ENCODE measurements around the gene TAF11L14. TPM values are rescaled to one million over a fixed set of nuclear protein-coding genes. Genes with fewer than 3 reads are reported as not detected.
"Not testable (repeated sequence)": the region's sequence is repeated elsewhere in the genome, so short reads cannot be mapped to it uniquely, and the experiment has no call there.

TAF11L14 gene
- polyA plus RNA-seq (ENCODE audit: insufficient read length in 12 of 12), result not detected
- long read RNA-seq, donor 1, result 0 reads
- long read RNA-seq, donor 2, result 0 reads
- long read RNA-seq, donor 3, result 0 reads
- long read RNA-seq, donor 4, result 0 reads
- long read RNA-seq, donor 5, result 0 reads
- long read RNA-seq, donor 6, result 0 reads
- long read RNA-seq, donor 7, result 0 reads
- long read RNA-seq, donor 8, result 0 reads
- long read RNA-seq, donor 9, result 0 reads
- long read RNA-seq, donor 10, result 0 reads
- long read RNA-seq, donor 11, result 0 reads

DNA sequence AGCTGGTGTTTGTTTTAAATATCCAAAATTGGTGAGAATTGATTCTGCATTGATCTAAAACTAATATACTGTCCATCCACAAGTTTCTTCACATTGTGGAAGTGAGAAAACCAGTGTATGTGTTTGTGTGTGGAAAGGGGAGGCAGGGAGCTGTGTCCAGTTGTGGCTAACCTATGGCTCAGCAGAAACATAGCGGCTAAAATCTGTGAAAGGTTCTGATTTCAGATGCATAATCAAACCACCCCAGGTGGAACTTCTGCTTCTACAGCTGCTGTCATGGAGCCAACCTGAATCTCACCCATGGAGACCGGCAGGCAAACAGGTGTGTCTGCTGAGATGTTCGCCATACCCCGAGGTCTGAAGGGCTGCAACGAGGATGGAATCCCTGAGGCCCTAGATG lies at the start of gene TAF11L14:
Gene TAF11L14, plus strand, starts transcription at position 301 of the 400 bp plus-strand sequence.
- DNase-seq, result no peak

GRCh38 chr5:17585658-17586057 lies 48.6 kb upstream of the TAF11L14 start, which contains the start of gene TAF11L7:
TSS of gene TAF11L7 (minus strand) at chr5:17585758.
- DNase-seq, result not testable (repeated sequence)

DNA sequence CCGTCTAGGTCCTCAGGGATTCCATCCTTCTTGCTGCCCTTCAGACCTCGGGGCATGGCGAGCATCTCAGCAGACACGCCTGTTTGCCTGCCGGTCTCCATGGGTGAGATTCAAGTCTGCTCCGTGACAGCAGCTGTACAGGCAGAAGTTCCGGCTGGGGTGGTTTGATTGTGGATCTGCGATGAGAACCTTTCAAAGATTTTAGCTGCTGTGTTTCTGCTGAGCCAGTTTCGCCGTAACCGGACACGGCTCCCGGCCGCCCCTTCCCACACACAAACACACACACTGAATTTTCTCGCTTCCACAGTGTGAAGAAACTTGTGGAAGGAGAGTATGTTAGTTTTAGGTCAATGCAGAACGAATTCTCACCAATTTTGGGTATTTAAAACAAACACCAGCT lies 43.4 kb upstream of the TAF11L14 start, which contains the start of gene TAF11L8:
Gene TAF11L8, minus strand, starts transcription at position 101 of the 400 bp plus-strand sequence.
- not testable (repeated sequence) for DNase-seq

DNA sequence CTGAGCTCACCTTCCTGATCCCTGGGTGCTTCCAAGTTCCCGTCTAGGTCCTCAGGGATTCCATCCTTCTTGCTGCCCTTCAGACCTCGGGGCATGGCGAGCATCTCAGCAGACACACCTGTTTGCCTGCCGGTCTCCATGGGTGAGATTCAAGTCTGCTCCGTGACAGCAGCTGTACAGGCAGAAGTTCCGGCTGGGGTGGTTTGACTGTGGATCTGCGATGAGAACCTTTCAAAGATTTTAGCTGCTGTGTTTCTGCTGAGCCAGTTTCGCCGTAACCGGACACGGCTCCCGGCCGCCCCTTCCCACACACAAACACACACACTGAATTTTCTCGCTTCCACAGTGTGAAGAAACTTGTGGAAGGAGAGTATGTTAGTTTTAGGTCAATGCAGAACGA lies 40.0 kb upstream of the TAF11L14 start, which contains the start of gene TAF11L9:
Gene TAF11L9, minus strand, starts transcription at position 140 of the 400 bp plus-strand sequence.
- DNase-seq, result not testable (repeated sequence)

DNA sequence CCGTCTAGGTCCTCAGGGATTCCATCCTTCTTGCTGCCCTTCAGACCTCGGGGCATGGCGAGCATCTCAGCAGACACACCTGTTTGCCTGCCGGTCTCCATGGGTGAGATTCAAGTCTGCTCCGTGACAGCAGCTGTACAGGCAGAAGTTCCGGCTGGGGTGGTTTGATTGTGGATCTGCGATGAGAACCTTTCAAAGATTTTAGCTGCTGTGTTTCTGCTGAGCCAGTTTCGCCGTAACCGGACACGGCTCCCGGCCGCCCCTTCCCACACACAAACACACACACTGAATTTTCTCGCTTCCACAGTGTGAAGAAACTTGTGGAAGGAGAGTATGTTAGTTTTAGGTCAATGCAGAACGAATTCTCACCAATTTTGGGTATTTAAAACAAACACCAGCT lies 36.5 kb upstream of the TAF11L14 start, which contains the start of gene TAF11L10:
Gene TAF11L10, minus strand, starts transcription at position 101 of the 400 bp plus-strand sequence.
- not testable (repeated sequence) for DNase-seq

GRCh38 chr5:17603880-17604279 lies 30.4 kb upstream of the TAF11L14 start, which contains the start of gene TAF11L11:
TSS of gene TAF11L11 (plus strand) at chr5:17604183.
- not testable (repeated sequence) for DNase-seq

GRCh38 chr5:17604951-17605350 lies 29.3 kb upstream of the TAF11L14 start:
- DNase-seq, result no peak

GRCh38 chr5:17607461-17607860 lies 26.8 kb upstream of the TAF11L14 start:
- not testable (repeated sequence) for DNase-seq

DNA sequence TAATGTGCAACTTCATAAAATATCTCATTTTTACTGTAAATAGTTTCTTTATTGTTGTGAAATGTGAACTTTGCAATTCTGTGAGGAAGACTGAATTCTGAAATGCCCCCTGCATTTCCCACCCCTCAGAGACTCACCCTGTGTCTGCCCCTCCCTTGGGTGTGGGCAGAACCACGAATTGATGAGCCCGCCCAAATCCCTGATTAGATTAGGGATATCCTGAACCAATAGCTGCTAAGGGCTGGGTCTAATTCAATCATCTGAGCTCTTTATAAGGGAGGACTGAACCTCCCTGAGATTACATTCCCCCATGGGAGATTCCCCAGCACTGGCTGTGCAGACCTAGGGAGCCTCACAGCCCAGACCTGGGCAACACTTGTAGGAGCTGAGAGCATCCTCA lies 24.2 kb upstream of the TAF11L14 start, which contains the start of gene TAF11L12:
Gene TAF11L12, plus strand, starts transcription at position 301 of the 400 bp plus-strand sequence.
- not testable (repeated sequence) for DNase-seq

DNA sequence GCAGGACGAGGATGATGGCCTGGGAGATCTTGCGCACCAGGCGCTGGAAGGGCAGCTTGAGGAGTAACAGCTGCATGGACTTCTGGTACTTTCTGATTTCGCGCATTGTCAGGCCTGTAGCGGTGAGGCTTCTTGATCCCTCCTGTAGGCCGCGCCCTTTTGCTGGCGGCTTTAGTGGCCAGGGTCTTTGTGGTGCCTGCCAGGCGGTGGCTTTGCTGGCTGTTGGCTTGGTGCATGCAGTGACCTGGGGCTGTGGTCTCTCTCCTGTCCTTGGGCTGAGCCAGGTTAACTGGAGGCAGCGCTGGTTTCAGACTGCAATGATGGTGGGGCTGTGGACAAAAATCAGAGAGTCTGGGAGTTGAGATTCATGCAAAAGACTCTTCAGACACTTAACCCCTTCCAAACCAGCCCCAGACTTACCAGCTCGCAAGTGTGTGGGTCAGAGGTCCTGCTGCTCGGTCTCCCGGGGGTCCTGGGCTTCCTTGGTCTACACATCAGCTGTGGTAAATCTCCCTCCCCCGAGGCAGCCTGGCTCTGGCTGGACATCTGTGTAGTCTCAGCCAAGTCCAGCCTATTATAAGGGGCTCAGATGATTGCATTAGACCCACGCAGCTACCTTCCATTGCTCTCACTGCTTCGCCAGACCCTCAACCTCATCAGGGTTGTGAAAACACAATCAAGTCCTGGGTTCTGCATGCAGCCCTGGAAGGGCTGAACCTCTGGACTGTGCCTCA lies 19.2 kb upstream of the TAF11L14 start:
- no peak for DNase-seq

DNA sequence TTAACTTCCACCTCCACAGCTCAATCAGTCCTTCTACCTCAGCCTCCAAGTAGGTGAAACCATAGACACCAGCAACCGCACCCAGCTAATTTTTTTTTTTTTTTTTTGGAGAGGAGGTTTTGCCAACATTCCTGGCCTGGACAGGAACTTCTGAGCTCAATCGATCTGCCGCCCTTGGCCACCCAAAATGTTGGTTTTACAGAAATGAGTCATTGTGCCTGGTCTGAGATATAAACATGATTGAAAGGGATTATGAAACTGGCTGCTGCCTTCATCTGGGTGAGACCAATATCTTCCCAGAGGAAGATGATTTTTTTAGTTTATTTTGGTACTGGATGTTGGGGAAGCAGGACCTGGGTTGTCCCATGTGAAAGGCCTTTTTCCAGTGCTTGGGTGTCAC lies 14.9 kb upstream of the TAF11L14 start:
- DNase-seq, result no peak

DNA sequence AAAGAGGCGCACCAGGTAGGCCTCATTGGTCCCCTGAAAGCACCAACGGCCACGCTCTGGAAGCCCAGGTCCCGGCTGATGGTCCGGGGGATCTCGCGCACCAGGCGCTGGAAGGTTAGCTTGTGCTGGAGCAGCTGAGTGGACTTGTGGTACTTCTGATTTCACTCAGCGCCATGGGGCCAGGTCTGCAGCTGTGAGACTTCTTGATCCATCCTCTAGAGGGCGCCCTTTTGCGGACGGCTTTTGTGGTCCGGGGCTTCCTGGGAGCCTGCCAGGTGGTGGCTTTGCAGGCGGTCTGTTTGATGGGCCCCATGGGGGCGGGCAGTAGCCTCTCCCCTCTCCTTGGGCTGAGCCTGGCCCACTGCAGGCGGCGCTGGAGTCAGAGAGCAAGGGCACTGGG lies 13.6 kb upstream of the TAF11L14 start:
- no peak for DNase-seq

DNA sequence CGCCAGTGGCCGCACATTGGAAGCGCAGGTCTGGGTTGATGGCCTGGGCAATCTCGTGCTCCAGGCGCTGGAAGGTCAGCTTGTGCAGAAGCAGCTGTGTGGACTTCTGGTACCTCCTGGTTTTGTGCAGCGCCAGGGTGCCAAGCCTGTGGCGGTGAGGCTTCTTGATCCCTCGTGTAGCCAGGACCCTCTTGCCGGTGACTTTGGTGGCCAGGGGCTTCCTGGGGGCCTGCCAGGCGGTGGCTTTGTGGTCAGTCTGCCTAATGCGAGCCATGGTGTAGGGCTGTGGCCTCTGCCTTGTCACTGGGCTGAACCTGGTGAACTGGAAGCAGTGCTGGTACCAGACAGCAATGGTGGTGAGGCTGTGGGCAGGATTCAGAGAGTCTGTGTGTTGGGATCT lies 8.6 kb upstream of the TAF11L14 start:
- DNase-seq, result no peak

DNA sequence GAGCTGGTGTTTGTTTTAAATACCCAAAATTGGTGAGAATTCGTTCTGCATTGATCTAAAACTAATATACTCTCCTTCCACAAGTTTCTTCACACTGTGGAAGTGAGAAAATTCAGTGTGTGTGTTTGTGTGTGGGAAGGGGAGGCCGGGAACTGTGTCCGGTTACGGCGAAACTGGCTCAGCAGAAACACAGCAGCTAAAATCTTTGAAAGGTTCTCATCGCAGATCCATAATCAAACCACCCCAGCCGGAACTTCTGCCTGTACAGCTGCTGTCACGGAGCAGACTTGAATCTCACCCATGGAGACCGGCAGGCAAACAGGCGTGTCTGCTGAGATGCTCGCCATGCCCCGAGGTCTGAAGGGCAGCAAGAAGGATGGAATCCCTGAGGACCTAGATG lies 2.5 kb upstream of the TAF11L14 start, which contains the start of gene TAF11L13:
Gene TAF11L13, plus strand, starts transcription at position 301 of the 400 bp plus-strand sequence.
- DNase-seq, result not testable (repeated sequence)

GRCh38 chr5:17649232-17649631 lies 15.0 kb downstream of the TAF11L14 start:
- not testable (repeated sequence) for DNase-seq

DNA sequence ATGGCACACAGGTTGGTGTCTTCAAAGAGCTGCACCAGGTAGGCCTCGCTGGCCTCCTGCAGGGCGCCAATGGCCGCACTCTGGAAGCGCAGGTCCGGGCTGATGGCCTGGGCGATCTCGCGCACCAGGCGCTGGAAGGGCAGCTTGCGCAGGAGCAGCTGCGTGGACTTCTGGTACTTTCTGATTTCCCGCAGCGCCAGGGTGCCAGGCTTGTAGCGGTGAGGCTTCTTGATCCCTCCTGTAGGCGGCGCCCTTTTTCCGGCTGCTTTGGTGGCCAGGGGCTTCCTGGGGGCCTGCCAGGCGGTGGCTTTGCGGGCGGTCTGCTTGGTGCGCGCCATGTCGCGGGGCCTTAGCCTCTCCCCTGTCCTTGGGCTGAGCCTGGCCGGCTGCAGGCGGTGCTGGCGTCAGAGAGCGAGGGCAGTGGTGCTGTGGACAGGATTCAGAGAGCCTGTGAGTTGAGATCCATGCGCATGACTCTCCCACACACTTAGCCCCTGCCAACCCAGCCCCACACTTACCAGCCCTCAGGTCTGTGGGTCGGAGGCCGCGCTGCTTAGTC lies 21.0 kb downstream of the TAF11L14 start:
- not testable (repeated sequence) for DNase-seq

DNA sequence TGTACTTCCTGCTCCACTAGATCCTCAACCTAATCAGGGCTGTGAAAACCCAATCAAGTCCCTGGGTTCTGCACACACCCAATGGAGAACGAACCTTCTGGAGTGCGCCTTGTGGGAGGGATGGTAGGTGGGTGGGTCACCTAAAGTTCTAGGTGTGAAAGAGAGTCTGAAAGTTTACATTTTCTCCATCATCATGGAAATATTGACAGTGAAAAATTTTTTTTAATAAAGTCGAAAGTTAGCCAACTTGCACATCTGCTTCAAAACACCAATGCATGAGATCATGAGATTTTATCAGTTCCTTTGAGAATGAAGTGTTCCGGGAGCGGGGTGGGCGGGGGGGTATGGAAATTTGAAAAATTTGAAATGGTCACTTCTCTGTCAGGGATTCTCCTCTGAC lies 21.7 kb downstream of the TAF11L14 start:
- peak; percentile 15 for DNase-seq

GRCh38 chr5:17663182-17663581 lies 28.9 kb downstream of the TAF11L14 start:
- DNase-seq, result no peak

DNA sequence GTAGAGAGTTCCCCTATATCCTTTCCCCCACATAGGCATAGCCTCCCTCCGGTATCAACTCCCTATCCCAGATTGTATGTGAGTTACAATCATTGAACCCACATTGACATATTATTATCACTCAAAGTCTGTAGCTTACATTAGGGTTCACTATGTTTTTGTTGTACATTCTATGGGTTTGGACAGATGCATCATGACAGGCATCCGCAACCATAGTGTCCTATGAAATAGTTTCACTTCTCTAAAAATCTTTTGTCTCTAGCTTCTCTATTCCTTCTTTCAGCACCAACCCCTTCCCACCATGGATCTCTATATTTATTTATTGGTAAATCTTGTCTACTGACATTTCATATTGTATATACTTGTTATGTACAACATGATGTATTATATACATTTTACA lies 31.6 kb downstream of the TAF11L14 start:
- DNase-seq, result no peak

GRCh38 chr5:17666726-17667235 lies 32.5 kb downstream of the TAF11L14 start:
- no peak for DNase-seq

GRCh38 chr5:17670353-17670752 lies 36.1 kb downstream of the TAF11L14 start:
- DNase-seq, result no peak

DNA sequence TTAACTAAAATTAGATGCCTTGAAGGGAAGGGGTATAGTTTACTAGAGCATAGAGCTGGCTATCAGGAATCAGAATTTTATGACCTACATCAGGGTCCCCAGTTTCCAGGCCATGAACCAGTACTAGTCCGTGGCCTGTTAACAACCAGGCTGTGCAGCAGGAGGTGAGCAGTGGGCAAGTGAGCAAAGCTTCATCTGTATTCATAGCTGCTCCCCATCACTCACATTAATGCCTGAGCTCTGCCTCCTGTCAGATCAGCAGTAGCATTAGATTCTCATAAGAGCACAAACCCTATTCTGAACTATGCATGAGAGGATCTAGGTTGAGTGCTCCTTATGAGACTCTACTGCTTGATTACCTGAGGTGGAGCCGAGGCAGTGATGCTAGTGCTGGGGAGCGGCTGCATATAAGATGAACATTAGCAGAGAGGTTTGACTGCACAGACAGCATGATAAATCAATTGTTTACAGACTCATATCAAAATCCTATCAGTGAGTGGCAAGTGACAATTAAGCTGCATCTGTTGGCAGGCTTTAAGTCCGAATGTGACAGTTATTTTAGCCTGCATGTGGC lies 44.6 kb downstream of the TAF11L14 start:
- no peak for DNase-seq

Data from muscle of arm (tissue), 14 donors.